ENCODE results near the gene MTCH2.
"Not testable (repeated sequence)": the region's sequence is repeated elsewhere in the genome, so short reads cannot be mapped to it uniquely, and the experiment has no call there.

Gene MTCH2

DNA sequence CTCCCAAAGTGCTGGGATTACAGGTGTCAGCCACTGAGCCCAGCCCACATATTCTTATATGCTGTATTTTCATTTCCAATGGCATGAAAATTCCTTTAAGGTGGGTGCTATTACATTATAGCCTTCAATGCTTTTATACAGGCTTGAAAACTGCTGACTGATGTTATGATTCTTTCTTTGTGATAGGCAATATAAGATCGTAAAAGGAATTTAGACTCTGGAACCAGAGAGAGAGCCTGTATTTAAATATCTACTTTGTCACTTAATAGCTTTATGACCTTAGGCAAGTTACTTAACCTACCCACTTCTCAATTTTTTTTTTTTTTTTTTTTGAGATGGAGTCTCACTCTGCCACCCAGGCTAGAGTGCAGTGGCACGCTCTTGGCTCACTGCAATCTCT is 46.6 kb upstream of the MTCH2 start:
- Histone ChIP-seq H3K27ac (ENCODE audit: low read depth, low read length, poor library complexity, severe bottlenecking) (no peak overlapping the region), H3K9me3 (ENCODE audit: low read length) (no peaks in the 10 kb centered on the region), H3F3A (ENCODE audit: insufficient read depth, low read length) (no peaks in the 10 kb centered on the region), H3K4me1 (ENCODE audit: insufficient read depth, low read length, severe bottlenecking) (no peaks in the 10 kb centered on the region), H4K20me1 (ENCODE audit: insufficient read depth, low read length) (no peaks in the 10 kb centered on the region), H3K27me3 (ENCODE audit: insufficient read depth, low read length) (no peaks in the 10 kb centered on the region), H3K9me2 (ENCODE audit: low read depth, low read length) (no peaks in the 10 kb centered on the region), H3K4me3 (ENCODE audit: low read depth, low read length, poor library complexity, severe bottlenecking) (no peak overlapping the region), H2AFZ (ENCODE audit: low read length) (no peak overlapping the region), H3K36me3 (ENCODE audit: insufficient read depth, low read length) (no peaks in the 10 kb centered on the region), H3K9ac (ENCODE audit: low read length) (no peak overlapping the region), H3K79me2 (ENCODE audit: insufficient read depth, low read length) (no peaks in the 10 kb centered on the region), H3K4me2 (ENCODE audit: low read length) (no peak overlapping the region)
- TF ChIP-seq EZH2 (IDR thresholded peaks at IDR 0.05; ENCODE audit: borderline replicate concordance, low read length) = no peak

GRCh38 chr11:47688111-47688510 is 45.8 kb upstream of the MTCH2 start:
- Histone ChIP-seq H3K27me3 (ENCODE audit: insufficient read depth, low read length) (no peaks in the 10 kb centered on the region), H3K9me2 (ENCODE audit: low read depth, low read length) (no peaks in the 10 kb centered on the region), H4K20me1 (ENCODE audit: insufficient read depth, low read length) (no peaks in the 10 kb centered on the region), H3K9me3 (ENCODE audit: low read length) (no peaks in the 10 kb centered on the region), H3K79me2 (ENCODE audit: insufficient read depth, low read length) (no peaks in the 10 kb centered on the region), H3K27ac (ENCODE audit: low read depth, low read length, poor library complexity, severe bottlenecking) (no peak overlapping the region), H3K4me3 (ENCODE audit: low read depth, low read length, poor library complexity, severe bottlenecking) (no peak overlapping the region), H2AFZ (ENCODE audit: low read length) (no peak overlapping the region), H3K9ac (ENCODE audit: low read length) (no peak overlapping the region), H3K4me1 (ENCODE audit: insufficient read depth, low read length, severe bottlenecking) (peaks cover under 1% of the 10 kb centered on the region), H3F3A (ENCODE audit: insufficient read depth, low read length) (no peaks in the 10 kb centered on the region), H3K36me3 (ENCODE audit: insufficient read depth, low read length) (no peaks in the 10 kb centered on the region), H3K4me2 (ENCODE audit: low read length) (no peak overlapping the region)
- TF ChIP-seq CTCF (IDR thresholded peaks at IDR 0.05; ENCODE audit: low read length) (no peak), EZH2 (IDR thresholded peaks at IDR 0.05; ENCODE audit: borderline replicate concordance, low read length) (no peak)

- not testable (repeated sequence) for H4K20me1 ChIP-seq (ENCODE audit: insufficient read depth, low read length); H3K4me1 ChIP-seq (ENCODE audit: insufficient read depth, low read length, severe bottlenecking); H3K27me3 ChIP-seq (ENCODE audit: insufficient read depth, low read length); H3K79me2 ChIP-seq (ENCODE audit: insufficient read depth, low read length); H3F3A ChIP-seq (ENCODE audit: insufficient read depth, low read length); H2AFZ ChIP-seq (ENCODE audit: low read length); H3K4me2 ChIP-seq (ENCODE audit: low read length); H3K9me3 ChIP-seq (ENCODE audit: low read length); H3K9me2 ChIP-seq (ENCODE audit: low read depth, low read length); H3K27ac ChIP-seq (ENCODE audit: low read depth, low read length, poor library complexity, severe bottlenecking); H3K4me3 ChIP-seq (ENCODE audit: low read depth, low read length, poor library complexity, severe bottlenecking); H3K36me3 ChIP-seq (ENCODE audit: insufficient read depth, low read length); H3K9ac ChIP-seq (ENCODE audit: low read length)
These were observed 44.3 kb upstream of the MTCH2 start for GRCh38 chr11:47686704-47687103.

GRCh38 chr11:47686151-47686550 is 43.8 kb upstream of the MTCH2 start:
- H3K36me3 ChIP-seq (ENCODE audit: insufficient read depth, low read length) = no peaks in the 10 kb centered on the region
- no peak for TF ChIP-seq CTCF (IDR thresholded peaks at IDR 0.05; ENCODE audit: low read length)
- no peak for TF ChIP-seq EZH2 (IDR thresholded peaks at IDR 0.05; ENCODE audit: borderline replicate concordance, low read length)
- no peaks in the 10 kb centered on the region for H3K9me3 ChIP-seq (ENCODE audit: low read length)
- no peak overlapping the region for H3K4me2 ChIP-seq (ENCODE audit: low read length)
- no peaks in the 10 kb centered on the region for H3K79me2 ChIP-seq (ENCODE audit: insufficient read depth, low read length)
- H3K27me3 ChIP-seq (ENCODE audit: insufficient read depth, low read length) = no peaks in the 10 kb centered on the region
- no peaks in the 10 kb centered on the region for H4K20me1 ChIP-seq (ENCODE audit: insufficient read depth, low read length)
- H3K4me3 ChIP-seq (ENCODE audit: low read depth, low read length, poor library complexity, severe bottlenecking) = no peak overlapping the region
- no peak overlapping the region for H3K27ac ChIP-seq (ENCODE audit: low read depth, low read length, poor library complexity, severe bottlenecking)
- no peaks in the 10 kb centered on the region for H3K9me2 ChIP-seq (ENCODE audit: low read depth, low read length)
- H2AFZ ChIP-seq (ENCODE audit: low read length) = no peak overlapping the region
- no peaks in the 10 kb centered on the region for H3F3A ChIP-seq (ENCODE audit: insufficient read depth, low read length)
- H3K4me1 ChIP-seq (ENCODE audit: insufficient read depth, low read length, severe bottlenecking) = peaks cover 5% of the 10 kb centered on the region
- no peak overlapping the region for H3K9ac ChIP-seq (ENCODE audit: low read length)
